HG02840 (cell line): ENCODE results near the gene ATOH8.

ENCODE experiments used
- ATAC-seq: cut with Tn5 transposase; IDR thresholded peaks from one replicate; pipeline ENCODE4 v1.9.1; 2021; ENCODE audit warnings: mild to moderate bottlenecking, moderate library complexity, moderate number of reproducible peaks; ENCODE audit not compliant: unreplicated experiment, low FRiP score

ATOH8 gene

DNA sequence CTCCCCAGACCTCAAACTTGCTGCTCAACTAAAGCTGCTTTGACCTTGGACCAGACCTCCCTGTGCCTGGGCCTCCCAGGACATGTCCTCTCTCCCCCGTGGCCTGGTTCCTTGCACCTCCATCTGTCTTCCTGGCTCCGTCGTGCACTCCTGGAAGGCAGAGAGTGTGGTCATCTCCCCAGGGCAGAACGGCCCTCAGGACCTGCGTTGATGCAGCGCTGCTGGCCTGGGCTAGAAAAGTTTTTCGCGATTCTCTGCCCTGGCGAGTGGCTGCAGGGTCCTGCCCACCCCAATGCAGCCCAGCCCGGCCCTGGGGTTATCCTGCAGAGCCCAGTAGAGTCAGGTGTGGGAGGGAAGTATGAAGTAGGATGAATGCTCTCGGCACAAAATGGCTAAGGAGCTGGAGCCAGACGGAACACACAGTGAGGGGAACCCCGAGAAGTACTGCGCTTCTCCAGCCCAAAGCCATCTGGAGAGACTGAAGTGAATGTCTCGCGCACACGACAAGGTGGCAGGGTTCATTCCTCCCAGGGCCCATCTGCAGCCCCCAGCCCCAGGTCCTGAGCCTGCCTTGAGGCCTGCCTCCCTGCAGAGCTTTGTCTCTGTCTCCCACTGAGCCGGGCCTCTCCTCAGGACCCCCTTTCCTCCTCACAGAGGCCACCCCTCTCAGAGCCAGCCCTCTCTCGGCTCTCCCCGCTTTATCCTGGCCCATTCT, 41.7 kb downstream of the ATOH8 start:
- no peak for ATAC-seq

- no peak for ATAC-seq
These were observed 42.2 kb downstream of the ATOH8 start for GRCh38 chr2:85796046-85796340.

DNA sequence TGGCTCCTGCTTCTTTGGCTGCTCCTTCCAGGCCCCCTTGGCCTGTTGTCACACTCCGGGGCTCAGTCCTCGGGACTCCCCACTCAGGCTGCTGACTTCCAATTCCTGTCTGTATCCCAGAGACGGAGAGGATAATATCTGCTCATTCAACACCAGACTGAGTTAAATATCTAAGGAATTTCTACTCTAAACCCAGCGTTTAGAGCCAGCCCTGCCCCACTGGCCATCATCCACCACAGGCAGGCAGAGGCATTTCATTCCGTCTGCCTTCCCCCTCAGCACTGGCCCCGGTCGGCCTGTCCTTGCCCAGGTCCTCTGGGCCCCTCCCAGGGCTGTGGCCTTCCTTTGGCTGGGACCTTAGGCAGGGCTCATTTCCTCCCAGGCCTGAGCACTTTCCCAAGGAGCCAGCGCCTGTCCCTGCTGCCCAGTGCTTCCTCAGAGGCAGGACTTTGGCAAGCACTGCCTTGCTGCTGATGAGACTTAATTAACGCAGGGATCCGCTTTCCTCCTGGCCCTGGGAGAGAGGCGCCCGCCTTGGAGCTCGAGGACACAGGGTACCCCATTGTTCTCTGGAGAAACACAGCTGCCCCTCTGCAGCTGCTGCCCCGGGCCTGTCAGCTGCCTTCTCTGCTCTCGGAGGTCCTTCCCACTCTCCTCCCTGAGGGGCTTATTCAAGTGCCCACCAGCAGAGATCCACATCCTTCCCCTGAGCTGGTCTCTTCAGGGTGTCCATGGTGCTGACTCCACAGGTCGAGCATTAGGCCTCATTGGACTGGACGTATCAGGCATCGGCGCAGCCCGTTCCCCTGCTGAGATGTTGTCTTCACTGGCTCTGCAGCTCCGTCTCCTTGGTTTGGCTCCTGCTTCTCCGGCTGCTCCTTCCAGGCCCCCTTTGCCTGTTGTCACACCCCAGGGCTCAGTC, 42.8 kb downstream of the ATOH8 start:
- no peak for ATAC-seq

DNA sequence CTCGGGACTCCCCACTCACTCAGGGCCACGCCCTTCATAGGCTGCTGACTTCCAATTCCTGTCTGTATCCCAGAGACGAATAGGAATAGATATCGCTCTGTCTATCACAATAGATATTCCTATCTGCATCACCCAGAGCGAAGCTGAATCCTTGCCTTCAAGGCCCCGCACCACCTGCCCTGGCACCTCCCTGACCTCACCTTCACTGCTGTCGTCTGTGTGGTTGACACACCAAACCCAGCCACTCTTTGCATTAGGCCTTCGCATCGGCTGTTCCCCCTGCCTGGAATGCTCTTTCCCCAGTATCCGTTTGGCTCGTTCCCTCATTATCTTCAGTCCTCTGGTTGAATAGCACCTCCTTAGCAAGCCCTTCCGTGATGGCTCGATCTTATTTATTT, 43.5 kb downstream of the ATOH8 start:
- no peak for ATAC-seq

- no peak for ATAC-seq
These were observed 44.1 kb downstream of the ATOH8 start for GRCh38 chr2:85797921-85798320.

- no peak for ATAC-seq
These were observed 45.6 kb downstream of the ATOH8 start for GRCh38 chr2:85799215-85799956.

DNA sequence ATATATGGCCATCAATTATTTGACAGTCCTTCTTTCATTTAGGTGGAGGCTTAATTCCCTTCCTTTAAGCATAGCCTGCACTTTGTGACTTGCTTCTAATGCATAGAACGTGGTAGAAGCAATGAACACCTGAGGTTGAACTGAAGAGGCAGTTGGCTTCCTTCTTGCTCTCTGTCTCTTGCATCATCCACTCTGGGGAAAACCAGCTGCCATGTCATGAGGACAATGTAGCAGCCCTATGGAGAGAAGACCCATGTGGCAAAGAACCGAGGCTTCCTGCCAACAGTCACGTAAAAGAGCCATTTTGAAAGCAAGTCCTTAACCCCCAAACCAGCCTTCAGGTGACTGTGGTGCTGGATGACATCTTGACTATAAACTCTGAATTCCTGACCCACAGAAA, 46.8 kb downstream of the ATOH8 start:
- ATAC-seq: no peak

DNA sequence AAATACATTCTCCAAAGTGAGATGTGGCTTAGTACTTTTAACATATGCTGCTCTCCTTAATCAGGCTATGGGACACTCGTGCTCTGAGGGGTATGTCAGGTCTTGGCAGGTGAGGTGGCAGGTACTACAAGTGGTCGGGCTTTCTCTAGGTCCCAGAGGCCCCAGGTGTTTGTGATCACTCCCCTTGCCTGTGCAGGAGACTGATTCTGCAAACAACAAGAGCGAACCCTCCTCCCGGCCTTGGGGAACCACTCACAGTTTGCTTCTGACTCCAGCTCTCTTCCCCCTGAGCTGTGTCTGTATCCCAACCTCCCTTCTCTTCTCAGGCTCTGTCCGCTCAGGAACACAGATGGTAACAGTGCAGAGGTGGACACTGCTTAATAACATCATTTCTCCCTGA, 48.1 kb downstream of the ATOH8 start:
- no peak for ATAC-seq

GRCh38 chr2:85802354-85803103, 48.7 kb downstream of the ATOH8 start:
- ATAC-seq: no peak

- no peak for ATAC-seq
These were observed 50.1 kb downstream of the ATOH8 start for GRCh38 chr2:85803704-85804425.

DNA sequence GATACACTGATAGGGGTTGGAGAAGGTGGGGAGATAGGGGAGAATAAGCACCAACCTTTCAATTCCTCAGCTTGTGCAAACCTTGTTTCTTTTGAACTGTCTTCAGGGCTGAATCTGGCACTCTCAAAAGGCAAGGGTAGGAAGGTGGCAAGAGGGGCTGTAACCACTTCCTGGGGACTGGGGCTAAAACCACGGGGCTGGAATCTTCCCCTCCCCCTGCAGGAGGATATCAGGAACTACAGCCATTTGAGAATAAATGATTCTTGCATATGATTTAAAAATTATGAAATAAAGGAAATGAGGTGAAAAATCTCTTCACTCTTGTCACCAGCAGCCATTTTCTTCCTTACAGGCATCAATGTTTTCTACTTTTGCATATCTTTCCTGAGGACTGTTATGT, 50.8 kb downstream of the ATOH8 start:
- ATAC-seq: no peak

GRCh38 chr2:85806358-85807118, 52.7 kb downstream of the ATOH8 start:
- no peak for ATAC-seq

DNA sequence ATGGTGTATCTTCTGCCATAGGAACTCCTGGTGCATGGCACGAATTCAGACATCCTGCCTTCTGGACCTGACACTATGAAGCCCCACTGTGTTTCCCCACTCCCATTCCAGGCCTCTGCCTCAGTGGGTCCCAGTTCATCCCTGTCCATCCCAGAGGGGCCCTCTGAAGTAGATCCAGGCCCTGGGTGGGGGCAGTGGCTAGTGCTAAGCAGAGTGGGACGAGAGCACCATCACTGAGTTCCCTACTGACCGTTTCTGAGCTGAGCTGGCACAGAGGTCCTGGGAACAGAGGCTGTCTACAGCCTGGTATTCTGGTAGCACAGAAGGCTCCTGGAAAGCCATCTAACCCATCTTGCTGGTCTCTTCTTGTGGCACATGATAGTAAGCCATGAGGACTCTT, 54.0 kb downstream of the ATOH8 start:
- ATAC-seq: no peak

DNA sequence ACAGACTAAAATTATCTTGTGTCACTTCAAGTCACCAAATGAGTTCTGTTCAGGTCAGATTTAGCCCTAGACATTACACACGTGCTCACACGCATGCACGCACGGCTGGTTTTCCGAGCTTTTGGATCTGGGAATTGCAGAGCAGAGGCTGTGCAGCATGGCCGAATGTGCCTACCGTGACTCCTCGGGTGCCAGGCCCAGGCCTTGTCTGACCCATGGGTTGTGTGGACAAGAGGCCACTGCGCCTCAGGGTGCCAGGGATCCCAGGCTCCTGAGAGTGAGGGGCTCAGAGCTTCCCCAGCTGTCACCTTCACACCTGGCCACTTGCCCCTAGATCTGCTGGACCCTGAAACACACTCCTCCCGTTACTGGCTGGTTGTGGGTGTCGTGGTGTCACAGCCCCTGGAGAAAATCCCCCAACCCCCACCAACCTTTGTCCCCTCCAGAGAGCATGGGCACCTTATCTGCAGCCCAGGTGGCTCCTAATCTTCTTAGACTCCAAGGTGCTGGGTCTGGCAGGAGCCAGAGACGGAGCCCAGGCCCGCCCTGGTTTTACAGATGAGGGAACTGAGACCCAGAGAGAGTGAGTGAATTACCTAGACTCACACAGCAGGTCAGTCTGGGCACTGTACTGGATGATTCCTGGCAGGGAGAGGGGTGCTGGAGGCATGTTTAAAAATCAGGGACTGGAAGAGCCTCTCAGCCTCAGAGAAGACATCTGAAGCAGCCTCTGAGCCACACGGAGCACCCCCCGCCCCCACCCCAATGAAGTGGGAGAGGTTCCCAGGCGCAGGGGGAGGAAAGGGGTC, 56.8 kb downstream of the ATOH8 start:
- ATAC-seq: no peak

GRCh38 chr2:85811180-85812093, 57.6 kb downstream of the ATOH8 start:
- ATAC-seq: no peak

GRCh38 chr2:85812094-85812735, 58.4 kb downstream of the ATOH8 start:
- ATAC-seq: no peak
